Omental fat pad (tissue), 4 donors: ENCODE results near the gene DHX58. TPM values are rescaled to one million over a fixed set of nuclear protein-coding genes. Genes with fewer than 3 reads are reported as not detected.

Experiments used
- ATAC-seq: fragments of 150-250 bp; one replicate; pipeline ENCODE4 v1.9.1; 2016; ENCODE audit warnings: mild to moderate bottlenecking, moderate library complexity; ENCODE audit not compliant: low FRiP score
- DNase-seq: peaks from one replicate; pipeline ENCODE4 v3.0.0-alpha.2; 2019; ENCODE audit warnings: low spot score
- total RNA-seq, 4 donors: library from RNA; depleted of rRNA; stranded (reverse); fragments of >200 nt; gene quantifications; one replicate each; pipeline ENCODE4 v1.1.0, GENCODE V29; 2016
- TF ChIP-seq, protein P1 (sequence below), 3 donors: fragments of 450-650 bp; IDR thresholded peaks; one replicate each; pipeline ENCODE4 v1.5.1; 2016 to 2017; ENCODE audit warnings: antibody characterized with exemption in 3 of 3, mild to moderate bottlenecking in 3 of 3, moderate library complexity in 2 of 3

The DHX58 gene
- total RNA-seq, 4 donors from 2014 or later = 7.8 to 21.8 (median 10.2) TPM

DNA sequence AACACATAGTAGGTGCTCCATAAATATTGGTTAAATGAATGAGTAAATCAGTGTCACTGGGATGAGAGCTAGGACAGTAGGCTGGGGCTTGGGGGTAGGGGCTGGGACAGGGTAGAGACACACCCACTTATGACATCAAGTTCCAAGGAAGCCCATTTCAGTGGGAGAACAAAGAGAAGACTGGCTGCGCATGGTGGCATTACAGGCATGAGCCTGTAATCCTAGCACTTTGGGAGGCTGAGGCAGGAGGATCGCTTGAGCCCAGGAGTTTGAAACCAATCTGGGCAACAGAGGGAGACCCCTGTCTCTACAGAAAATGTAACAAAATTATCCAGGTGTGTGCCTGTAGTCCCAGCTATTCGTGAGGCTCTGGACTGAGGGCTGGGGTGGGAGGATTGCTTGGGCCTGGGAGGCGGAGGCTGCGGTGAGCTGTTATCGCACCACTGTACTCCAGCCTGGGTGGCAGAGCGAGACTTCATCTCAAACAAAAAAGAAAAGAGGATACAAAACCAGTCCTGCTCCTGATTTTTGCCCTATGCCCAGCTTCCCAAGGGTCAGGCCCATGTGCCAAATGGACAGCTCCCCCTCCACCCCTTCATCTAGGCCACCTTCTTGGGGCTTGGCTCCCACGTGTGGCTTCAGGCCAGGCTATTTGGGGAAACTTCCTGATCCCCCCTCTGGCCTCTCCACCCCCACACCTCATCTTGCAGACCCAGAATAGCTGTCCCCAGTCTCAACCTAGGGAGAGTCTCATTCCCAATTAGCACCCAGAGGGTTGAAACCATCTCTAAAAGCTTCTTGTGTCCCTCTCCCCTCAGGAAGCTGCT lies 21.3 kb downstream of the DHX58 start:
- ATAC-seq = no peak
- TF ChIP-seq, protein P1, sequence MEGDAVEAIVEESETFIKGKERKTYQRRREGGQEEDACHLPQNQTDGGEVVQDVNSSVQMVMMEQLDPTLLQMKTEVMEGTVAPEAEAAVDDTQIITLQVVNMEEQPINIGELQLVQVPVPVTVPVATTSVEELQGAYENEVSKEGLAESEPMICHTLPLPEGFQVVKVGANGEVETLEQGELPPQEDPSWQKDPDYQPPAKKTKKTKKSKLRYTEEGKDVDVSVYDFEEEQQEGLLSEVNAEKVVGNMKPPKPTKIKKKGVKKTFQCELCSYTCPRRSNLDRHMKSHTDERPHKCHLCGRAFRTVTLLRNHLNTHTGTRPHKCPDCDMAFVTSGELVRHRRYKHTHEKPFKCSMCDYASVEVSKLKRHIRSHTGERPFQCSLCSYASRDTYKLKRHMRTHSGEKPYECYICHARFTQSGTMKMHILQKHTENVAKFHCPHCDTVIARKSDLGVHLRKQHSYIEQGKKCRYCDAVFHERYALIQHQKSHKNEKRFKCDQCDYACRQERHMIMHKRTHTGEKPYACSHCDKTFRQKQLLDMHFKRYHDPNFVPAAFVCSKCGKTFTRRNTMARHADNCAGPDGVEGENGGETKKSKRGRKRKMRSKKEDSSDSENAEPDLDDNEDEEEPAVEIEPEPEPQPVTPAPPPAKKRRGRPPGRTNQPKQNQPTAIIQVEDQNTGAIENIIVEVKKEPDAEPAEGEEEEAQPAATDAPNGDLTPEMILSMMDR (IDR thresholded peaks at IDR 0.05) = no peak
- DNase-seq = no peak

DNA sequence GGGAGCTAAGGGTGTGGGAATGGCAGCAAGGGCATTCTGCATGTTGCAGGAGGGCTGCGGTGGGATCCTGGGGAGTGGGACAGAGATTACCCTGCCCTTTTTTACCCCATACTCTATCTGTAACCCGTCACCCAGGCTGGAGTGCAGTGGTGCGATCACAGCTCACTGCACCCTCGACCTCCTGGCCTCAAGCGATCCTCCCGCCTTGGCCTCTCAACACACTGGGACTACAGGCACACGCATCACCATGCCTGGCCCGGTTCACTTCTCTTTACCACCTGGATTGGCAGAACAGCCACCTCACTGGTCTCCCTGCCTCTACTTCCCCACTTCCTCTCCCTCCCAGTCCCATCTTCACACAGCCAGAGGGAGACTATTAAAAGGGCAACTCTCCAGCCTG lies 23.8 kb downstream of the DHX58 start:
- ATAC-seq = no peak
- TF ChIP-seq, protein P1 (IDR thresholded peaks at IDR 0.05) = no peak
- no peak for DNase-seq

DNA sequence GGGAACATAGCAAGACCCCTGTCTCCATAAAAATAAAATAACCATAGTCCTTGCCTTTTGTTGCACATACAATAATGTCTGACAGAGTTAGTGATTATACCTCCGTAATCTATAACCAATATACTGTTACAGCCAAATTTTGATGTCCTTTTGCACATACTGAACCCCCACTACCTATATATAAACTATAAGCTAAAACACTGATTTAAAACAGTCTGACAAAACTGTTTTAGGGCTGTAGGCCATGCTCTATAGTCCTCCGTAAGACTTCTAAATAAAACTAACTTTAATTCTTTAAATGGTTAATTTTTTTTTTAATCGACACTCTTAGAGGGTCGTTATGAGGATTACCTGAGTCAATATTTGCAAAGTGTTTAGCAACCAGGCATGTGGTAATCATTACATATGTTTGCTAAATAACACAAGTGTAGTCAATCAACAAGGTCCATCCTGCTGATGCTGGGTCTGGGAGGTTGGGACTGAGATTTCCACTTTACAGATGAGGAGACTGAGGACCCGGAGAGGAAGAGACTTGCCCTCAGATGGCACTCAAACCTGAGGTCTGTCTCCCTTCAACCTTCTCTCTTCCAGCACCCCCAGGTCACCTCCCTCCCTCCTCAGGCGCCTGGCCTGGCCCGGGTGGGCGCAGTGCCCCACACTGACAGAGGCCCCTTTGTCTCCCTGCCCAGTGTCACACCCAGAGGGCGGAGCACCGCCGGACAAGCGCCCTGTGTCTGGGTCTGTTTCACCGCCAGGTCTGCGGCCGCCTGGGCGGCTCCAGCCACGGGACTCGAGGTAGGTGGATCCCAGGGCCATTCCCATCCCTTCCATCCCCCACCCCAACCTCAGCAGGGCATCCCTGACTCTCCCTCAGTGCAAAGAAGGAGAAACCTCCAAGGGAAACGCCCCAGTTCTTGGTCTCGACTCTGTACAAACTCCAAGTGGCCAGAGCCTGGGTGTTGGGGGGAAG lies 24.5 kb downstream of the DHX58 start:
- no peak for DNase-seq
- TF ChIP-seq, protein P1 (IDR thresholded peaks at IDR 0.05) = no peak
- ATAC-seq = no peak

DNA sequence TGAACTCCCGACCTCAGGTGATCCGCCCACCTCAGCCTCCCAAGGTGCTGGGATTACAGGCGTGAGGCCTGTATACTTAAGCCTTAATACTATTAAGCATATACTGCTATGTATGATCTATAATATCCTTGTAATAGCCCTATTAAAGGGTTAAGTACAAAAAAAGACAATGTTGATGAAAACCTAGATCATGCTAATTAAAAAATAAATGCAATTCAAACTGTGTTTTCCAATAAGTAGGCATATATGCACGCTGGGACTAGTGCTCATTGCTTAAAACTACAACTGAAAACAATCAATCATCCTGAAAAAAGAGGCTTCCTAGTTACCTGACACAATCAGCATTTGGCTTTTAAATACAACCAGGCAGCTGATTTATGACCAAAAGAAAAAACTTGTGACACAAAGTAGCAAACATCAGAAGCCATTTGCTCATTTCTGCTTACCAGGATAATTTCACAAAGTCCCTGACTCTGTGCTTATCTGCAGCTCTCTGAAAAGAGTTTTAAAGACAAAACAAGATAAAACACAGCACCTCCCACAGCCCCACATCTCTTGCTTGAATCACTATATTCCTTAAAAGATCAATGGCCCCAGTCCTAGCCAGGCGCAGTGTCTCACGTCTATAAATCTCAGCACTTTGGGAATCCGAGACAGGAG lies 25.3 kb downstream of the DHX58 start:
- ATAC-seq (no peak), DNase-seq (no peak)
- TF ChIP-seq, protein P1 (IDR thresholded peaks at IDR 0.05) = no peak

DNA sequence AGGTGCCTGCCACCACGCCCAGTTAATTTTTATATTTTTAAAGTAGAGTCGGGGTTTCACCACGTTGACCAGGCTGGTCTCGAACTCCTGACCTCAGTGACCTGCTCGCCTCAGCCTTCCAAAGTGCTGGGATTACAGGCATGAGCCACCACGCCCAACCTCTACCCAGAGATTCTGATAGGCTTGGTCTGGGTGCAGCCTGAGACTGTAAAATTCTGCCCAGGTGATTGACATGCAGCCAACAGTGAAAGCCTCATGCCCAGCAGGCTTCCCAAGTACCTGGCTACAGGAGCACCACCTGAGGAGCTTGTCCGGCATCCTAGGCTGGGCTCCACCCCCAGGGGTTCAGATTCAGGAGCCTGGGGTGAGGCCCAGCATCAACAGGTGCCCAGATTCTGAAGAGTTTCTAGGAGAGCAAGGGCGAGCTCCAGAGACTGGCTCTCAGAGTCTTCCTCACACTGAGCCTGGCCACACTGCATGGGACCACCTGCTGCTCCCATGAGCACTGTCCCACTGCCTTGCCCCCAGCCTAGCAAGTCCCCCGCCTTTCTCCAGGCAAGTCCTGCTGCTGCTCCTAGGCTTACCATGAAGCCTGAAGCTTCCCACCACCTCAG lies 30.9 kb downstream of the DHX58 start:
- ATAC-seq (no peak), DNase-seq (no peak)
- TF ChIP-seq, protein P1 (IDR thresholded peaks at IDR 0.05) = no peak

DNA sequence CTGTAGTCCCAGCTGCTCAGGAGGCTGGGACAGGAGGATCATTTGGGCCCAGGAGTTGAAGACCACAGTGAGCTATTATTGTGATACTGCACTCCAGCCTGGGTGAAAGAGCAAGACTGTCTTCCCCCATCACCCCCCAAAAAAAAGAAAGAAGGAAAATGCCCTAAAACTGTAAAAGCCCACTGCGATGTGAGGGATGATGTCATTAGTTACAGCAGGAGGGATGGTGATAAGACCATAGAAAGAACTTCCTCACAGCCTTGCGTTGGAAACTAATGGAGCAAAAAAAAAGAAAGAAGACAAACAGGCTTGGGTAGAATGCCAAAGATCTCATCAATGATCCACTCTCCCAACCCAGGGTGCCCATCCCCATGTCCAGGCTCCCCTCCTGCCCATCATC lies 33.0 kb downstream of the DHX58 start:
- DNase-seq = no peak
- TF ChIP-seq, protein P1 (IDR thresholded peaks at IDR 0.05) = no peak
- ATAC-seq = no peak
